ENCODE measurements around the gene CYP4F3. TPM values are rescaled to one million over a fixed set of nuclear protein-coding genes. Genes with fewer than 3 reads are reported as not detected.
"Not testable (repeated sequence)": the region's sequence is repeated elsewhere in the genome, so short reads cannot be mapped to it uniquely, and the experiment has no call there.

CYP4F3 gene
- total RNA-seq, 1 donor from 2014 or later, result not detected

GRCh38 chr19:15673176-15673654 is 32.5 kb downstream of the CYP4F3 start:
- H3K4me1 Mint-ChIP-seq (ENCODE audit: unreplicated experiment), result no peaks in the 10 kb centered on the region
- peaks cover 23% of the 10 kb centered on the region for H3K36me3 Mint-ChIP-seq (ENCODE audit: low read depth, unreplicated experiment)
- DNase-seq (ENCODE audit: low spot score), result no peak
- peaks cover 30% of the 10 kb centered on the region for H3K9me3 Mint-ChIP-seq (ENCODE audit: unreplicated experiment)
- no peak overlapping the region for H3K4me3 Mint-ChIP-seq (ENCODE audit: unreplicated experiment)
- TF ChIP-seq CTCF (IDR thresholded peaks at IDR 0.05; ENCODE audit: unreplicated experiment), result no peak
- no peak overlapping the region for H3K27ac Mint-ChIP-seq (ENCODE audit: unreplicated experiment)
- peaks cover 16% of the 10 kb centered on the region for H3K27me3 Mint-ChIP-seq (ENCODE audit: unreplicated experiment)

- Mint-ChIP-seq H3K9me3 (ENCODE audit: unreplicated experiment) (peaks cover 38% of the 10 kb centered on the region), H3K4me1 (ENCODE audit: unreplicated experiment) (no peaks in the 10 kb centered on the region), H3K27ac (ENCODE audit: unreplicated experiment) (no peak overlapping the region), H3K27me3 (ENCODE audit: unreplicated experiment) (peaks cover 21% of the 10 kb centered on the region), H3K36me3 (ENCODE audit: low read depth, unreplicated experiment) (peaks cover 27% of the 10 kb centered on the region), H3K4me3 (ENCODE audit: unreplicated experiment) (no peak overlapping the region)
- TF ChIP-seq CTCF (IDR thresholded peaks at IDR 0.05; ENCODE audit: unreplicated experiment), result no peak
- no peak for DNase-seq (ENCODE audit: low spot score)
Measured at GRCh38 chr19:15675560-15675959, 34.9 kb downstream of the CYP4F3 start.

- TF ChIP-seq CTCF (IDR thresholded peaks at IDR 0.05; ENCODE audit: unreplicated experiment), result no peak
- H3K4me1 Mint-ChIP-seq (ENCODE audit: unreplicated experiment), result no peaks in the 10 kb centered on the region
- no peak for DNase-seq (ENCODE audit: low spot score)
- H3K9me3 Mint-ChIP-seq (ENCODE audit: unreplicated experiment), result peaks cover 62% of the 10 kb centered on the region
- H3K36me3 Mint-ChIP-seq (ENCODE audit: low read depth, unreplicated experiment), result peaks cover 38% of the 10 kb centered on the region
- H3K27me3 Mint-ChIP-seq (ENCODE audit: unreplicated experiment), result peaks cover 20% of the 10 kb centered on the region
- peak overlapping the region; percentile 36 for H3K27ac Mint-ChIP-seq (ENCODE audit: unreplicated experiment)
- no peak overlapping the region for H3K4me3 Mint-ChIP-seq (ENCODE audit: unreplicated experiment)
Measured at GRCh38 chr19:15679089-15679488, 38.4 kb downstream of the CYP4F3 start.

- Mint-ChIP-seq H3K36me3 (ENCODE audit: low read depth, unreplicated experiment) (peaks cover 38% of the 10 kb centered on the region), H3K27me3 (ENCODE audit: unreplicated experiment) (peaks cover 15% of the 10 kb centered on the region), H3K9me3 (ENCODE audit: unreplicated experiment) (peaks cover 62% of the 10 kb centered on the region)
- not testable (repeated sequence) for DNase-seq (ENCODE audit: low spot score); H3K4me1 Mint-ChIP-seq (ENCODE audit: unreplicated experiment); H3K4me3 Mint-ChIP-seq (ENCODE audit: unreplicated experiment); H3K27ac Mint-ChIP-seq (ENCODE audit: unreplicated experiment)
Measured at GRCh38 chr19:15679865-15680264, 39.2 kb downstream of the CYP4F3 start.

- Mint-ChIP-seq H3K4me3 (ENCODE audit: unreplicated experiment) (peak overlapping the region; percentile 57), H3K36me3 (ENCODE audit: low read depth, unreplicated experiment) (peaks cover 35% of the 10 kb centered on the region), H3K27ac (ENCODE audit: unreplicated experiment) (no peak overlapping the region), H3K27me3 (ENCODE audit: unreplicated experiment) (peaks cover 15% of the 10 kb centered on the region), H3K9me3 (ENCODE audit: unreplicated experiment) (peaks cover 67% of the 10 kb centered on the region), H3K4me1 (ENCODE audit: unreplicated experiment) (no peaks in the 10 kb centered on the region)
- no peak for TF ChIP-seq CTCF (IDR thresholded peaks at IDR 0.05; ENCODE audit: unreplicated experiment)
- no peak for DNase-seq (ENCODE audit: low spot score)
Measured at GRCh38 chr19:15680478-15681322, 40.0 kb downstream of the CYP4F3 start.
